WTC11 (cell line): ENCODE results near the gene FKBP5.

Experiments used
- CTCF ChIP-seq: fragments of 200-600 bp; IDR thresholded peaks from 2 replicates; pipeline ENCODE4 v1.8.0; 2022; ENCODE audit warnings: antibody characterized with exemption
- ETV6 ChIP-seq: sonication (generic); formaldehyde crosslinking; IDR thresholded peaks from 2 replicates; pipeline ENCODE4 v1.8.1; 2022; ENCODE audit warnings: mild to moderate bottlenecking, missing genetic modification reagents
- HMGXB4 ChIP-seq: sonication (generic); formaldehyde crosslinking; IDR thresholded peaks from 2 replicates; pipeline ENCODE4 v1.8.1; 2023; ENCODE audit warnings: mild to moderate bottlenecking, moderate library complexity, missing genetic modification reagents
- IRF1 ChIP-seq: sonication (generic); formaldehyde crosslinking; IDR thresholded peaks from 2 replicates; pipeline ENCODE4 v1.8.0; 2023; ENCODE audit warnings: missing genetic modification reagents
- MAX ChIP-seq: sonication (generic); formaldehyde crosslinking; IDR thresholded peaks from 2 replicates; pipeline ENCODE4 v1.8.0; 2022; ENCODE audit warnings: mild to moderate bottlenecking, missing genetic modification reagents
- MXD4 ChIP-seq: fragments of 250-450 bp; sonication (Bioruptor Pico); IDR thresholded peaks from 2 replicates; pipeline ENCODE4 v1.8.0; 2021; ENCODE audit warnings: mild to moderate bottlenecking, moderate library complexity, borderline replicate concordance
- TEAD4 ChIP-seq: sonication (generic); formaldehyde crosslinking; IDR thresholded peaks from 2 replicates; pipeline ENCODE4 v1.8.0; 2022; ENCODE audit warnings: mild to moderate bottlenecking, missing genetic modification reagents
- USF2 ChIP-seq: sonication (generic); formaldehyde crosslinking; IDR thresholded peaks from 2 replicates; pipeline ENCODE4 v1.8.1; 2023; ENCODE audit warnings: mild to moderate bottlenecking, missing genetic modification reagents, moderate library complexity

GRCh38 chr6:35668744-35669450, 19.8 kb downstream of the FKBP5 start:
- no peak for TF ChIP-seq CTCF
- no peak for TF ChIP-seq ETV6 (CRISPR knock-in tag)
- TF ChIP-seq MAX (CRISPR knock-in tag), result no peak
- no peak for TF ChIP-seq USF2 (CRISPR knock-in tag)
- no peak for TF ChIP-seq MXD4 (CRISPR knock-in tag)
- TF ChIP-seq TEAD4 (CRISPR knock-in tag), result no peak
- TF ChIP-seq IRF1, result no peak
- TF ChIP-seq HMGXB4 (CRISPR knock-in tag), result no peak
